NT2/D1 (cell line): ENCODE measurements around the gene MMP15.

ENCODE experiments used
- DNase-seq: peaks from one replicate; pipeline ENCODE4 v3.0.0-alpha.2; 2011; ENCODE audit warnings: low read depth, low spot score
- H3K27me3 ChIP-seq: 2 replicates; pipeline ENCODE4 v1.6.0; 2011; ENCODE audit warnings: mild to moderate bottlenecking; ENCODE audit not compliant: insufficient read length, insufficient read depth
- H3K36me3 ChIP-seq: 2 replicates; pipeline ENCODE4 v1.6.1; 2011; ENCODE audit warnings: mild to moderate bottlenecking, low read length, mixed read lengths; ENCODE audit not compliant: insufficient read depth, insufficient read length
- H3K4me1 ChIP-seq: 2 replicates; pipeline ENCODE4 v1.5.1; 2011; ENCODE audit not compliant: insufficient read depth, insufficient read length
- H3K4me3 ChIP-seq: 2 replicates; pipeline ENCODE4 v1.5.1; 2011; ENCODE audit warnings: low read depth; ENCODE audit not compliant: insufficient read length
- H3K9ac ChIP-seq: 2 replicates; pipeline ENCODE4 v1.6.0; 2011; ENCODE audit warnings: low read depth; ENCODE audit not compliant: insufficient read length
- H3K9me3 ChIP-seq: 2 replicates; pipeline ENCODE4 v1.5.1; 2011; ENCODE audit warnings: mild to moderate bottlenecking, low read length; ENCODE audit not compliant: insufficient read depth
- SUZ12 ChIP-seq: IDR thresholded peaks from 2 replicates; pipeline ENCODE4 v1.6.1; 2011; ENCODE audit not compliant: insufficient read length, insufficient read depth; ENCODE audit errors: extremely low read depth
- YY1 ChIP-seq: IDR thresholded peaks from 2 replicates; pipeline ENCODE4 v1.6.1; 2011; ENCODE audit not compliant: insufficient read length, insufficient read depth
- ZNF274 ChIP-seq: IDR thresholded peaks from 2 replicates; pipeline ENCODE4 v1.6.1; 2011; ENCODE audit warnings: mild to moderate bottlenecking, low read depth, low read length

MMP15 gene

GRCh38 chr16:58012481-58012880 is 13.1 kb upstream of the MMP15 start:
- Histone ChIP-seq H3K9me3 (no peaks in the 10 kb centered on the region), H3K36me3 (peaks cover 66% of the 10 kb centered on the region), H3K9ac (no peak overlapping the region), H3K4me3 (no peak overlapping the region), H3K27me3 (no peaks in the 10 kb centered on the region), H3K4me1 (peaks cover 16% of the 10 kb centered on the region)
- no peak for DNase-seq
- no peak for TF ChIP-seq YY1
- TF ChIP-seq SUZ12 = no peak
- no peak for TF ChIP-seq ZNF274

- no peak overlapping the region for H3K4me3 ChIP-seq
- no peaks in the 10 kb centered on the region for H3K27me3 ChIP-seq
- H3K36me3 ChIP-seq = peaks cover 72% of the 10 kb centered on the region
- H3K4me1 ChIP-seq = peaks cover 16% of the 10 kb centered on the region
- H3K9ac ChIP-seq = no peak overlapping the region
- TF ChIP-seq SUZ12 = no peak
- TF ChIP-seq ZNF274 = no peak
- no peak for TF ChIP-seq YY1
- no peak for DNase-seq
- H3K9me3 ChIP-seq = no peaks in the 10 kb centered on the region
Observed at GRCh38 chr16:58013201-58013956, 12.2 kb upstream of the MMP15 start.

GRCh38 chr16:58016840-58017446 is 8.6 kb upstream of the MMP15 start:
- Histone ChIP-seq H3K4me3 (no peak overlapping the region), H3K36me3 (peaks cover 79% of the 10 kb centered on the region), H3K27me3 (no peaks in the 10 kb centered on the region), H3K4me1 (peaks cover 10% of the 10 kb centered on the region), H3K9me3 (no peaks in the 10 kb centered on the region), H3K9ac (no peak overlapping the region)
- TF ChIP-seq SUZ12 (no peak), ZNF274 (no peak), YY1 (no peak)
- DNase-seq = no peak

GRCh38 chr16:58018803-58019202 is 6.8 kb upstream of the MMP15 start:
- H3K4me3 ChIP-seq = no peak overlapping the region
- H3K9me3 ChIP-seq = no peaks in the 10 kb centered on the region
- H3K27me3 ChIP-seq = peaks cover 1% of the 10 kb centered on the region
- H3K36me3 ChIP-seq = peaks cover 65% of the 10 kb centered on the region
- DNase-seq = no peak
- H3K4me1 ChIP-seq = peaks cover 6% of the 10 kb centered on the region
- H3K9ac ChIP-seq = no peak overlapping the region
- TF ChIP-seq SUZ12 (no peak), ZNF274 (no peak), YY1 (no peak)

- H3K36me3 ChIP-seq = peaks cover 57% of the 10 kb centered on the region
- no peak for DNase-seq
- H3K27me3 ChIP-seq = peaks cover 13% of the 10 kb centered on the region
- TF ChIP-seq YY1 = no peak
- TF ChIP-seq SUZ12 = no peak
- TF ChIP-seq ZNF274 = no peak
- H3K4me1 ChIP-seq = peaks cover 6% of the 10 kb centered on the region
- no peak overlapping the region for H3K4me3 ChIP-seq
- no peak overlapping the region for H3K9ac ChIP-seq
- no peaks in the 10 kb centered on the region for H3K9me3 ChIP-seq
Observed at GRCh38 chr16:58019866-58020538, 5.6 kb upstream of the MMP15 start.

- TF ChIP-seq ZNF274 = no peak
- TF ChIP-seq YY1 = no peak
- no peak for TF ChIP-seq SUZ12
- peaks cover 6% of the 10 kb centered on the region for H3K4me1 ChIP-seq
- H3K9ac ChIP-seq = no peak overlapping the region
- peaks cover 49% of the 10 kb centered on the region for H3K36me3 ChIP-seq
- no peak for DNase-seq
- H3K4me3 ChIP-seq = no peak overlapping the region
- peaks cover 15% of the 10 kb centered on the region for H3K27me3 ChIP-seq
- no peaks in the 10 kb centered on the region for H3K9me3 ChIP-seq
Observed at GRCh38 chr16:58020628-58021521, 4.7 kb upstream of the MMP15 start.
